HL-60 (cell line): ENCODE data around the gene DLG1.

ENCODE experiments used
- DNase-seq, 2 experiments: peaks; one replicate each; pipeline ENCODE4 v3.0.0-alpha.2; 2010 to 2020; ENCODE audit warnings: low read depth in 1 of 2, low spot score in 1 of 2
- H3K27ac ChIP-seq: fragments of 250-450 bp; sonication (Bioruptor Pico); replicated peaks from 2 replicates; pipeline ENCODE4 v1.5.1; 2020; ENCODE audit warnings: mild to moderate bottlenecking, moderate library complexity
- H3K27me3 ChIP-seq: fragments of 250-450 bp; sonication (Bioruptor Pico); 2 replicates; pipeline ENCODE4 v1.5.1; 2021; ENCODE audit warnings: mild to moderate bottlenecking, moderate library complexity; ENCODE audit not compliant: insufficient read depth, poor library complexity, severe bottlenecking
- H3K4me3 ChIP-seq: replicated peaks from 2 replicates; pipeline ENCODE4 v1.5.1; 2011; ENCODE audit warnings: mild to moderate bottlenecking, control low read depth, low read length; ENCODE audit not compliant: insufficient read depth
- GABPA ChIP-seq: IDR thresholded peaks from 2 replicates; pipeline ENCODE4 v1.6.1; 2012; ENCODE audit warnings: low read depth
- POLR2AphosphoS5 ChIP-seq: IDR thresholded peaks from 2 replicates; pipeline ENCODE4 v1.6.1; 2012; ENCODE audit warnings: low read depth
- SPI1 ChIP-seq: IDR thresholded peaks from 2 replicates; pipeline ENCODE4 v1.6.1; 2012; ENCODE audit warnings: low read depth, mild to moderate bottlenecking, borderline replicate concordance
- TF ChIP-seq, protein P1 (sequence below): IDR thresholded peaks from one replicate; pipeline ENCODE4 v1.5.1; 2011; ENCODE audit warnings: low read length, control low read depth, inconsistent platforms; ENCODE audit not compliant: insufficient read depth
- TF ChIP-seq, protein P2 (sequence below): IDR thresholded peaks from 2 replicates; pipeline ENCODE4 v1.6.1; 2012; ENCODE audit warnings: low read depth; ENCODE audit not compliant: insufficient replicate concordance

DLG1 gene

DNA sequence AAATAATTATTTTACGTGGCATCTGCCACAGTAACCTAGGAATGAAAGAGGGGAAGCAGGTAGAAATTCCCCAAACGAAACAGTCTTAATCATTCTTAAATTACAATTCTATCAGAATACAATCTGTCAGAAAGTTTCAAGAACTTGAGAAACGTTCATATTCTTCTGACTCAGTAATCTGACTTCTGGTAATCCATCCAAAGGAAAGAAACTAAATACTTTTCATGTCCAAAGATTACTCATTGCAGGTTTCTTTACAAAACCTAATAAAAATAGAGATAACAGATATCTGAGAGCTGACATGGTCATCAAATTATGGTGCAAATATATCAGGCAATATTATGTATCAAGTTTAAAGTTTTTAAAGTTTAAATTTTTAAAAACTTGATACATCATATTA, 109.4 kb downstream of the DLG1 start:
- Histone ChIP-seq H3K4me3 (no peak overlapping the region), H3K27ac (no peak overlapping the region), H3K27me3 (no peaks in the 10 kb centered on the region)
- TF ChIP-seq, protein P1, sequence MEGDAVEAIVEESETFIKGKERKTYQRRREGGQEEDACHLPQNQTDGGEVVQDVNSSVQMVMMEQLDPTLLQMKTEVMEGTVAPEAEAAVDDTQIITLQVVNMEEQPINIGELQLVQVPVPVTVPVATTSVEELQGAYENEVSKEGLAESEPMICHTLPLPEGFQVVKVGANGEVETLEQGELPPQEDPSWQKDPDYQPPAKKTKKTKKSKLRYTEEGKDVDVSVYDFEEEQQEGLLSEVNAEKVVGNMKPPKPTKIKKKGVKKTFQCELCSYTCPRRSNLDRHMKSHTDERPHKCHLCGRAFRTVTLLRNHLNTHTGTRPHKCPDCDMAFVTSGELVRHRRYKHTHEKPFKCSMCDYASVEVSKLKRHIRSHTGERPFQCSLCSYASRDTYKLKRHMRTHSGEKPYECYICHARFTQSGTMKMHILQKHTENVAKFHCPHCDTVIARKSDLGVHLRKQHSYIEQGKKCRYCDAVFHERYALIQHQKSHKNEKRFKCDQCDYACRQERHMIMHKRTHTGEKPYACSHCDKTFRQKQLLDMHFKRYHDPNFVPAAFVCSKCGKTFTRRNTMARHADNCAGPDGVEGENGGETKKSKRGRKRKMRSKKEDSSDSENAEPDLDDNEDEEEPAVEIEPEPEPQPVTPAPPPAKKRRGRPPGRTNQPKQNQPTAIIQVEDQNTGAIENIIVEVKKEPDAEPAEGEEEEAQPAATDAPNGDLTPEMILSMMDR, result no peak
- TF ChIP-seq GABPA (no peak), POLR2AphosphoS5 (no peak), SPI1 (no peak)
- TF ChIP-seq, protein P2, sequence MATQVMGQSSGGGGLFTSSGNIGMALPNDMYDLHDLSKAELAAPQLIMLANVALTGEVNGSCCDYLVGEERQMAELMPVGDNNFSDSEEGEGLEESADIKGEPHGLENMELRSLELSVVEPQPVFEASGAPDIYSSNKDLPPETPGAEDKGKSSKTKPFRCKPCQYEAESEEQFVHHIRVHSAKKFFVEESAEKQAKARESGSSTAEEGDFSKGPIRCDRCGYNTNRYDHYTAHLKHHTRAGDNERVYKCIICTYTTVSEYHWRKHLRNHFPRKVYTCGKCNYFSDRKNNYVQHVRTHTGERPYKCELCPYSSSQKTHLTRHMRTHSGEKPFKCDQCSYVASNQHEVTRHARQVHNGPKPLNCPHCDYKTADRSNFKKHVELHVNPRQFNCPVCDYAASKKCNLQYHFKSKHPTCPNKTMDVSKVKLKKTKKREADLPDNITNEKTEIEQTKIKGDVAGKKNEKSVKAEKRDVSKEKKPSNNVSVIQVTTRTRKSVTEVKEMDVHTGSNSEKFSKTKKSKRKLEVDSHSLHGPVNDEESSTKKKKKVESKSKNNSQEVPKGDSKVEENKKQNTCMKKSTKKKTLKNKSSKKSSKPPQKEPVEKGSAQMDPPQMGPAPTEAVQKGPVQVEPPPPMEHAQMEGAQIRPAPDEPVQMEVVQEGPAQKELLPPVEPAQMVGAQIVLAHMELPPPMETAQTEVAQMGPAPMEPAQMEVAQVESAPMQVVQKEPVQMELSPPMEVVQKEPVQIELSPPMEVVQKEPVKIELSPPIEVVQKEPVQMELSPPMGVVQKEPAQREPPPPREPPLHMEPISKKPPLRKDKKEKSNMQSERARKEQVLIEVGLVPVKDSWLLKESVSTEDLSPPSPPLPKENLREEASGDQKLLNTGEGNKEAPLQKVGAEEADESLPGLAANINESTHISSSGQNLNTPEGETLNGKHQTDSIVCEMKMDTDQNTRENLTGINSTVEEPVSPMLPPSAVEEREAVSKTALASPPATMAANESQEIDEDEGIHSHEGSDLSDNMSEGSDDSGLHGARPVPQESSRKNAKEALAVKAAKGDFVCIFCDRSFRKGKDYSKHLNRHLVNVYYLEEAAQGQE, result no peak
- no peak for DNase-seq

DNA sequence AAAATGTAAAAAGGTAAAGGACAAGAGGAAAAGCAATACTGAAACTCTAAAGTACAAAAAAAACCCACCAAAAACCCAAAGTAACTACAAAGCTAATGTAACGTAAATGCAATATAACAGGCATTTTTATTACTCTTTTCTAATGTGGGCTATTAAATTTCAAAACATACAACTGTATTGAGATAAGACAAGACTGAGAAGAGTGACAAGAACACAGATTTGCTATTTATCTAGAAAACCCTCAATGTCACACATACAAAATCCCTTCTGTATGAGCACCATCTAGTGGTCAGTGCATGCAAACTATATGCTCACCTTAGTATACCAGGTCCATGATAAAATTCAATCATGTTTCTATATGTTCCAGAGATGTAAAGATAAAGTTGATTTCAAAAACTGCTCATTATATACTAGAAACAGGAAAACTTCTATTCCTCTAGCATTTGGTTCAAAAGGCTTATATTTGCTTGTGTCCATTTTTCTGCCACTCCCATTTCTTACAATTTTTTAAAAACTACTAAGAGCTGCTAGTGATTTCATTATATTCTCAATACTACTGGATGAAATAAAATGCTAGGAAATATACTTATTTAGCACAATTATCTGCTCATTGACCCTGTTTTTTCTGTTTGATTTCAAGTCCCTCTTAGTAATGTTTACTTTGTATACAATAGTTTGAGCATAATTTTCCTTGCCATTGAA, 111.4 kb downstream of the DLG1 start:
- Histone ChIP-seq H3K27ac (no peak overlapping the region), H3K27me3 (no peaks in the 10 kb centered on the region), H3K4me3 (no peak overlapping the region)
- peak; percentile 27 to 56 for DNase-seq
- TF ChIP-seq POLR2AphosphoS5, result no peak
- TF ChIP-seq, protein P2, result no peak
- TF ChIP-seq, protein P1, result peak; percentile 68

DNA sequence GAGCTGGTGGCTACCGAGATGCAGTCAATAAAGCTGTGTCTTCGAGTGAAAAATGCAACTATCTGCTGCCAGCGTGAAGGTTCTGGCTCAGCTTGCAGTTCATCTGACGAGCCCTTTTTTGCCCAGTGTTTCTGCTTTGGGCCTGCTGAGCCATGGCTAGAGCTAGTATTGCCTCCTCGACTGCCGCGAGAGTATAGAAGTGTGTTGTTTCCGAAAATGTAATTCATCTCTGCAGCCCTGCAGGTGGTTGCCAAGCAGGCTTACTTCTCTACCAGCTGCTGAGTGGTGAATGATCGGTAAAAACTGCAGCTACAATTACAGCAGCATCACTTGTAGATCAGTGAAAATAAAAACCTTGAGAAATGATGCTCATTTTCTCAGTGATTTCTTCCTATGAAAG, 114.8 kb downstream of the DLG1 start:
- Histone ChIP-seq H3K27ac (no peak overlapping the region), H3K4me3 (no peak overlapping the region), H3K27me3 (no peaks in the 10 kb centered on the region)
- no peak for DNase-seq
- TF ChIP-seq, protein P1, result no peak
- TF ChIP-seq POLR2AphosphoS5 (no peak), SPI1 (no peak), GABPA (no peak)
- TF ChIP-seq, protein P2, result no peak
